HUES6 (cell line): Measurements from ENCODE around the gene STKLD1.
A peak's percentile ranks its signal among the peaks of the same experiment; 100 is the strongest.
"Not testable (repeated sequence)": the region's sequence is repeated elsewhere in the genome, so short reads cannot be mapped to it uniquely, and the experiment has no call there.

ENCODE experiments used
- H3K27ac ChIP-seq: 2 replicates; pipeline ENCODE4 v1.7.0; 2013; ENCODE audit warnings: low read depth, mild to moderate bottlenecking, low read length, inconsistent platforms
- H3K27me3 ChIP-seq: 2 replicates; pipeline ENCODE4 v1.6.1; 2013; ENCODE audit warnings: low read length; ENCODE audit not compliant: control insufficient read depth, insufficient read depth
- H3K36me3 ChIP-seq: 2 replicates; pipeline ENCODE4 v1.6.1; 2013; ENCODE audit warnings: low read length; ENCODE audit not compliant: control insufficient read depth, insufficient read depth
- H3K4me1 ChIP-seq: 2 replicates; pipeline ENCODE4 v1.6.1; 2013; ENCODE audit warnings: low read length; ENCODE audit not compliant: control insufficient read depth, insufficient read depth
- H3K4me3 ChIP-seq: 2 replicates; pipeline ENCODE4 v1.5.1; 2013; ENCODE audit warnings: low read depth, low read length
- H3K9ac ChIP-seq: one replicate; pipeline ENCODE4 v1.6.1; 2013; ENCODE audit warnings: mild to moderate bottlenecking, low read length
- H3K9me3 ChIP-seq: 2 replicates; pipeline ENCODE4 v1.6.1; 2013; ENCODE audit warnings: low read depth, low read length; ENCODE audit not compliant: control insufficient read depth, insufficient read depth

The STKLD1 gene

DNA sequence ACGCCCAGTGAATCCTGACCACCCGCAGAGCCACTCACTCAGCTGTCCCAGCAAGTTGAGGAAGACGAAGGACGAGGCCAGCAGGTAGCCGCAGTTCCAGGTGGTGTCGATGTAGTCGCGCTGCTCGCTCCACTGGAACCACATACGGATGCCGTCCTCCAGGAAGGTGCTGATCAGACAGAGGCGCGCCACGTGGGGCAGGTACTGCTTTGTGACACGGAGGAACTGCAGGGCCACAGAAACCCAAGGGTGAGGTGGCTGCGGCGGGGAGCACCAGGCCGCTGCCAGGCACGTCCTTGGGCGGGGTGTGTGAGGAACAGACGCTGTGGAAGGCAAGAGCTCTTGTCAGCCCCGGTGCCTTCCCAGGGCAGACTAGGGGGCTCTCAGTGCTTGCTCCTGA is 8.9 kb upstream of the STKLD1 start:
- no peaks in the 10 kb centered on the region for H3K9me3 ChIP-seq
- no peaks in the 10 kb centered on the region; the same call in 1 of the 2 replicates for H3K4me1 ChIP-seq
- H3K9ac ChIP-seq: no peak overlapping the region
- H3K4me3 ChIP-seq: no peak overlapping the region
- H3K36me3 ChIP-seq: peaks cover 97% of the 10 kb centered on the region
- no peaks in the 10 kb centered on the region for H3K27me3 ChIP-seq
- H3K27ac ChIP-seq: no peak overlapping the region

DNA sequence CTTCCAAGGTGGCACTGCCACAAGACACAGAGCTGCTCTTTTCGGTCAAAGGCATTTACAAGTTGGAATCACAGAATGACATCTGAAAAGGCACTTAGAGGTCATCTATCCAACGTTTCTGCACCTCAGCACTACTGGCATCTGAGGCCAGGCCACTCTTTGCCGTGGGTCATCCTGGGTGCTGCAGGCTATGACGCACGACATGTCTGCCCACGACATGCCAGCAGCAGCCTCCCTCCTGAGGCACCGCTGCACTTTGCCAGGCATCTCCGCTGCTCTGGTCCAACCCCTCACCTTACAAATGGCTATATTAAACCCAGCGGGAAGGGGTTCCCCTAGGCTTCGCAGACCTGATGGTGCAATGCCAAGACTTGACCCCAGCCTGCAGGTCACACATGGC is 8.4 kb upstream of the STKLD1 start:
- Histone ChIP-seq H3K27ac (no peak overlapping the region), H3K9ac (no peak overlapping the region), H3K36me3 (peaks cover 97% of the 10 kb centered on the region), H3K4me1 (no peaks in the 10 kb centered on the region; the same call in 1 of the 2 replicates), H3K4me3 (no peak overlapping the region), H3K9me3 (no peaks in the 10 kb centered on the region), H3K27me3 (no peaks in the 10 kb centered on the region)

GRCh38 chr9:133368249-133368881 is 7.8 kb upstream of the STKLD1 start:
- Histone ChIP-seq H3K4me1 (no peaks in the 10 kb centered on the region; the same call in 1 of the 2 replicates), H3K9me3 (no peaks in the 10 kb centered on the region), H3K9ac (no peak overlapping the region), H3K27me3 (no peaks in the 10 kb centered on the region), H3K36me3 (peaks cover 97% of the 10 kb centered on the region), H3K27ac (no peak overlapping the region), H3K4me3 (no peak overlapping the region)

DNA sequence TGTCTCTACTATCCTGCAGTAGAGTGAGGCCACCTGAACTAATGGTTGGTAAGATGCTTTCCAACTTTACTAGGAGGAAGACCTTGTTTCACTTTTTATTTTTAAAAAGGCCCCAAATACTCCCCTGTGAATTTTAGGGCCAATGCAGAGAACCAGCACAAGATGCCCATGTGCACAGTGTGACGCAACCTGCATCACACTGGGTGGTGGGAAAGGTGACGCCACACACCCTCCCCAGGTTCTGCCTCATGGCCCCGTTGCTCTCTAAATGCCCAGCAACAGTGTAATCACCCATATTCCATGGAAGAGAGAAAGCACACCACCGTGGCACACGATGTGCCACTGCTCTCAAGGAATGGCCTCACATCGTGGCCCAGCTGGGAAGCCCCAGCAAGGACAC is 6.7 kb upstream of the STKLD1 start:
- H3K4me3 ChIP-seq: no peak overlapping the region
- H3K27me3 ChIP-seq: no peaks in the 10 kb centered on the region
- H3K27ac ChIP-seq: no peak overlapping the region
- no peaks in the 10 kb centered on the region for H3K9me3 ChIP-seq
- no peaks in the 10 kb centered on the region; the same call in 1 of the 2 replicates for H3K4me1 ChIP-seq
- no peak overlapping the region for H3K9ac ChIP-seq
- H3K36me3 ChIP-seq: peaks cover 86% of the 10 kb centered on the region

- H3K4me1 ChIP-seq: no peaks in the 10 kb centered on the region; the same call in 1 of the 2 replicates
- H3K9ac ChIP-seq: no peak overlapping the region
- no peak overlapping the region for H3K27ac ChIP-seq
- no peaks in the 10 kb centered on the region for H3K27me3 ChIP-seq
- no peak overlapping the region for H3K4me3 ChIP-seq
- no peaks in the 10 kb centered on the region for H3K9me3 ChIP-seq
- H3K36me3 ChIP-seq: peaks cover 83% of the 10 kb centered on the region
Observed at GRCh38 chr9:133369933-133370332, 6.2 kb upstream of the STKLD1 start.

DNA sequence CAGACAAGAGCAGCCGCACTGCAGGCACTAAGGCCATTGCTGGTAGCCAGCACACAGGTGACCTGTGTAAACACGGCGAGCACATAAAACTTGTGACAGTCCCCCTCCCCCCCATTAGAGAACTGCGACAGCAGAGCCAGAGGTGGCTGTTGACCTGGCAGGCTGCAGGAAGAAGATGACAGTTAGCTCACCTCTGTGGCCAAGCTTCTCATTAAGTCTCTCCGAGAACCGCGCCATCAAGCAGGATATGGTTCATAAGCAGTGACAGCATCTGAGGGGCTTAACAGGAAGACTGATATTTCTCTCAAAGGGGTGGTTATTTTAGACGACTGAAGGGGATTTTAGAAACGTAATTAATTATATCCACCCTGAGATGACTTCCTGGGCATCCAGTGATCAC is 5.5 kb upstream of the STKLD1 start:
- no peak overlapping the region for H3K9ac ChIP-seq

DNA sequence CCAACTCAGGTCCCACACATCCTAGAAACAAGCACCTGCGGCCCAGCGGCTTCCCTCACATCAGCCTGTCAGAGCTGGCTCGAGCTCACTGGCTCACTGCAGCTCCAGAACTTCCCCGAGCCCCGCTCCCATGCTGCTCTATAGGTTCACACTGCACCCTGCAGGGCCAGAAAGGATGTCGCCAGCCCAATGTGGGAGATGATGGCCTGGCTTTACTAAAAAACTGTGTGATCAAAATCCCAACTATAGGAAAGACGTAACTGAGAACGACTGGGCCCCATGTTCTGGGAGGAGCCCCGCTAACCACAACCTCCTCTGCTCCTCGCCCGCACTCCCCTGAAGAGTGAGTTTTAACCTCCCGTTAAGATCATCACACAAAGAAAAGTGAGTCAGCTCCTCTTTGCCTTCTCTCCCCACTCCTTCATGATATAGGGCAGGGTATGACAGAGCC is 4.9 kb upstream of the STKLD1 start:
- Histone ChIP-seq H3K4me3 (no peak overlapping the region), H3K27me3 (no peaks in the 10 kb centered on the region), H3K27ac (no peak overlapping the region), H3K4me1 (no peaks in the 10 kb centered on the region; the same call in 1 of the 2 replicates), H3K9me3 (no peaks in the 10 kb centered on the region), H3K9ac (peak overlapping the region; percentile 32), H3K36me3 (peaks cover 69% of the 10 kb centered on the region)

More for the DNA sequence above, 5.5 kb upstream of the STKLD1 start:
- Histone ChIP-seq H3K27me3 (no peaks in the 10 kb centered on the region), H3K9me3 (no peaks in the 10 kb centered on the region), H3K27ac (no peak overlapping the region), H3K4me1 (no peaks in the 10 kb centered on the region; the same call in 1 of the 2 replicates), H3K36me3 (peaks cover 75% of the 10 kb centered on the region), H3K4me3 (no peak overlapping the region)

GRCh38 chr9:133372144-133372543 is 4.0 kb upstream of the STKLD1 start:
- Histone ChIP-seq H3K27me3 (peaks cover 8% of the 10 kb centered on the region; the same call in 1 of the 2 replicates), H3K4me1 (no peaks in the 10 kb centered on the region; the same call in 1 of the 2 replicates), H3K9ac (no peak overlapping the region), H3K9me3 (no peaks in the 10 kb centered on the region), H3K27ac (no peak overlapping the region), H3K36me3 (peaks cover 61% of the 10 kb centered on the region), H3K4me3 (no peak overlapping the region)

DNA sequence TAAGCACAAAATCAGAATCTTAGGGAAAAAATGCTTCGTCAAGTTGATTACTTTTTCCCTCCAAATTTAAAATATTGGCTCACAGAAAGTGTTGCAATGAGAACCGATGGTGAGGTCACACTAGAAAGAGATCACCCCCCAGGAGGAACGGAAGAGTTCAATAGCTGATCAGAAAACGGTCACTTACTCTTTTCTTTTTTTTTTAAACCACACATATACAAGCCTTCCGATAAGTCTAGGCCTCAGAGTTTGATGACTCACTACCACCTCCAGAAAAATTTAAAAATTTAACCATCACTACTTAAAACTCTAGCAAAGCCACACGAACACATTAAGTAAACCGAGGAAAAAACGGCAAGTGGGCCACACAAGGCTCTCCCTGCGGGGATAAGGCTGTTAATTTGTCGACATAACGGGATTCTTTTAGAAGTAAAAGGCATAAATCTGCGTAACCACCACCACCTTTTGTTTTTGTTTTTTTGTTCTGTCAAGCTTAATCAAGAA is 1.5 kb upstream of the STKLD1 start:
- Histone ChIP-seq H3K4me1 (peaks cover 3% of the 10 kb centered on the region; the same call in 1 of the 2 replicates), H3K4me3 (peak overlapping the region; percentile 91), H3K9ac (peak overlapping the region; percentile 94), H3K27me3 (peaks cover 12% of the 10 kb centered on the region; the same call in 1 of the 2 replicates), H3K36me3 (peaks cover 37% of the 10 kb centered on the region), H3K27ac (peak overlapping the region; percentile 86; the same call in 1 of the 2 replicates), H3K9me3 (no peaks in the 10 kb centered on the region)

DNA sequence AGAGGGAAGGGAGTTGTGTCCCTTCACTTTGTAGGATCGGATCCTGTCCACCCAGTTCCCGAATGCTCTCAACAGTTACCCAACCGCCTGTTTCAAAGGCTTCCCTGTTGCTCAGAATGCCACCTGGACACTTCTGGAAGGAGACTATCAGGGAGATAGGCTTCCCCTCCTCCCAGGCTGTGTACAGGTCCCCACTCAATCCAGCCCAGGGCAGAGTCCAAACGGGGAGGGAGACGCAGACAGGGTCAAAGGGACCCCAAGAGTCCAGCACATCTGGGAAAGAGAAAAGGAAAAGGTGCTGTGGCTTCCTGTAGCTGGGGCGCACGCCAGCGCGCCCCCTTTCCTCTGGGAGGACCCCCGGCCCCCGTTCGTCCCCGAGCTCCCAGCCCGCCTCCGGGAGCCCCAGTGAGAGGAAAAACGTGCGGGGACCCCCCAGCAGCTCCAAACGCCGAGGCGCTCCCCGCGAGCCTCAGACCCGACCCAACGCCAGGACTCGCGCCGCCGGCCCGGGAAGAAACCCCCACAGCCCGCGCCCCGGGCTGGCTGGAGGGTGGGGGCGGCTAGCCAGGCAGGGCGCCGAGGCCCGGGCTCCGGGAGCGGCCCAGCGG is 946 bp upstream of the STKLD1 start:
- Histone ChIP-seq H3K27me3 (peaks cover 12% of the 10 kb centered on the region; the same call in 1 of the 2 replicates), H3K9ac (peak overlapping the region; percentile 94), H3K4me1 (peaks cover 3% of the 10 kb centered on the region; the same call in 1 of the 2 replicates), H3K4me3 (peak overlapping the region; percentile 91), H3K36me3 (peaks cover 31% of the 10 kb centered on the region), H3K9me3 (no peaks in the 10 kb centered on the region), H3K27ac (peak overlapping the region; percentile 86)

- H3K4me1 ChIP-seq, H3K27ac ChIP-seq, H3K9ac ChIP-seq, H3K4me3 ChIP-seq, H3K9me3 ChIP-seq: not testable (repeated sequence)
- H3K27me3 ChIP-seq: peaks cover 12% of the 10 kb centered on the region; the same call in 1 of the 2 replicates
- H3K36me3 ChIP-seq: peaks cover 11% of the 10 kb centered on the region
Observed at GRCh38 chr9:133377280-133377679, 1.1 kb downstream of the STKLD1 start.
